SK-N-SH (cell line): ENCODE measurements around the gene PRLH. TPM values are rescaled to one million over a fixed set of nuclear protein-coding genes. Genes with fewer than 3 reads are reported as not detected.

Experiments
- CTCF ChIA-PET: fragments of 300-600, 350-600 bp; formaldehyde crosslinking; extraction: SDS; loops from one replicate; lab custom pipeline; 2021; lab: Yijun Ruan, JAX
- POLR2A ChIA-PET: fragments of 350-600 bp; sonication (Branson Sonifier 250); formaldehyde crosslinking; extraction: SDS; loops from one replicate; lab custom pipeline; 2020; ENCODE audit warnings: antibody characterized with exemption, inconsistent platforms; lab: Yijun Ruan, JAX
- DNase-seq: peaks from one replicate; pipeline ENCODE4 v3.0.0; 2012
- H2AFZ ChIP-seq: fragments of 200-600 bp; sonication (generic); 2 replicates; pipeline ENCODE4 v1.8.1; 2016; ENCODE audit warnings: antibody characterized with exemption, mild to moderate bottlenecking, low read depth
- H3F3A ChIP-seq: fragments of 200-600 bp; sonication (generic); replicated peaks from 2 replicates; pipeline ENCODE3; 2016; ENCODE audit warnings: antibody characterized with exemption, mild to moderate bottlenecking; ENCODE audit not compliant: insufficient read depth
- H3K27ac ChIP-seq, 2 experiments: fragments of 200-500 bp in 1 of 2; fragments of 200-600 bp in 1 of 2; sonication (Bioruptor generic) in 1 of 2; sonication (generic), shearing (Covaris generic) in 1 of 2; 2 replicates each; pipeline versions ENCODE4 v1.5.1 to v1.6.1; 2014 to 2016; ENCODE audit warnings: low read depth in 2 of 2, inconsistent platforms in 1 of 2, low read length in 1 of 2, mild to moderate bottlenecking in 1 of 2, mixed read lengths in 1 of 2
- H3K27me3 ChIP-seq: fragments of 200-600 bp; sonication (generic), shearing (Covaris generic); 2 replicates; pipeline ENCODE4 v1.6.1; 2016; ENCODE audit warnings: mixed run types; ENCODE audit not compliant: insufficient read depth
- H3K36me3 ChIP-seq, 2 experiments: fragments of 200-500 bp in 1 of 2; fragments of 200-600 bp in 1 of 2; sonication (Bioruptor generic) in 1 of 2; sonication (generic) in 1 of 2; replicated peaks in 1 of 2; 2 replicates each; pipeline versions ENCODE3 to v1.5.1; 2014 to 2016; ENCODE audit warnings: low read length in 1 of 2, mild to moderate bottlenecking in 1 of 2; ENCODE audit not compliant: insufficient read depth in 2 of 2, control insufficient read depth in 1 of 2
- H3K4me1 ChIP-seq, 2 experiments: fragments of 200-500 bp in 1 of 2; fragments of 200-600 bp in 1 of 2; sonication (Bioruptor generic) in 1 of 2; sonication (generic), shearing (Covaris generic) in 1 of 2; 2 replicates each; pipeline versions ENCODE4 v1.5.1 to v1.6.1; 2014 to 2016; ENCODE audit warnings: low read depth in 1 of 2, low read length in 1 of 2, mixed run types in 1 of 2; ENCODE audit not compliant: insufficient read depth in 2 of 2, control insufficient read depth in 1 of 2
- H3K4me2 ChIP-seq: fragments of 200-600 bp; sonication (generic), shearing (Covaris generic); 2 replicates; pipeline ENCODE4 v1.6.1; 2017; ENCODE audit warnings: mixed run types
- H3K4me3 ChIP-seq, 2 experiments: fragments of 200-500 bp in 1 of 2; fragments of 200-600 bp in 1 of 2; sonication (Bioruptor generic) in 1 of 2; sonication (generic), shearing (Covaris generic) in 1 of 2; 2 replicates each; pipeline versions ENCODE4 v1.5.1 to v1.8.1; 2014 to 2016; ENCODE audit warnings: low read depth in 2 of 2, inconsistent platforms in 1 of 2, low read length in 1 of 2, mild to moderate bottlenecking in 1 of 2, mixed read lengths in 1 of 2, moderate library complexity in 1 of 2
- H3K79me2 ChIP-seq: fragments of 200-600 bp; sonication (generic); 2 replicates; pipeline ENCODE4 v1.8.1; 2017; ENCODE audit warnings: mild to moderate bottlenecking; ENCODE audit not compliant: insufficient read depth
- H3K9ac ChIP-seq: fragments of 200-600 bp; sonication (generic); 2 replicates; pipeline ENCODE4 v1.6.1; 2017; ENCODE audit warnings: mixed run types
- H3K9me2 ChIP-seq: fragments of 200-600 bp; sonication (generic); 2 replicates; pipeline ENCODE4 v1.6.1; 2017; ENCODE audit warnings: mixed run types
- H3K9me3 ChIP-seq: fragments of 200-600 bp; sonication (generic); 2 replicates; pipeline ENCODE4 v1.6.1; 2017; ENCODE audit warnings: mixed run types, mild to moderate bottlenecking, moderate library complexity
- H4K20me1 ChIP-seq: fragments of 200-600 bp; sonication (generic); 2 replicates; pipeline ENCODE4 v1.6.1; 2017; ENCODE audit warnings: mild to moderate bottlenecking, mixed run types; ENCODE audit not compliant: insufficient read depth
- ELF1 ChIP-seq: IDR thresholded peaks from 2 replicates; pipeline ENCODE4 v1.4.0; 2012
- FOXJ3 ChIP-seq: sonication (generic); formaldehyde crosslinking; IDR thresholded peaks from 2 replicates; pipeline ENCODE4 v1.5.1; 2020; ENCODE audit warnings: mild to moderate bottlenecking, missing genetic modification reagents
- GATA2 ChIP-seq: sonication (generic); formaldehyde crosslinking; IDR thresholded peaks from 2 replicates; pipeline ENCODE4 v1.5.0; 2020; ENCODE audit warnings: mild to moderate bottlenecking, missing genetic modification reagents
- MEF2A ChIP-seq: IDR thresholded peaks from 2 replicates; pipeline ENCODE4 v1.4.0; 2012; ENCODE audit warnings: low read depth, borderline replicate concordance
- NFIC ChIP-seq: IDR thresholded peaks from 2 replicates; pipeline ENCODE4 v1.4.0; 2012; ENCODE audit warnings: borderline replicate concordance
- NRF1 ChIP-seq: IDR thresholded peaks from 2 replicates; pipeline ENCODE4 v1.6.1; 2012; ENCODE audit warnings: low read depth, mild to moderate bottlenecking, low read length
- POLR2AphosphoS5 ChIP-seq: IDR thresholded peaks from 2 replicates; pipeline ENCODE4 v1.6.1; 2012; ENCODE audit warnings: low read depth, low read length
- RAD21 ChIP-seq: IDR thresholded peaks from 2 replicates; pipeline ENCODE4 v1.6.1; 2012; ENCODE audit warnings: mild to moderate bottlenecking, low read length
- RXRA ChIP-seq: IDR thresholded peaks from 2 replicates; pipeline ENCODE4 v1.4.0; 2012; ENCODE audit warnings: low read depth, mild to moderate bottlenecking, borderline replicate concordance
- TCF12 ChIP-seq: IDR thresholded peaks from 2 replicates; pipeline ENCODE4 v1.4.0; 2012
- TEAD4 ChIP-seq: IDR thresholded peaks from 2 replicates; pipeline ENCODE4 v1.4.0; 2012; ENCODE audit warnings: mild to moderate bottlenecking, borderline replicate concordance; ENCODE audit not compliant: insufficient read depth
- YY1 ChIP-seq: IDR thresholded peaks from 2 replicates; pipeline ENCODE4 v1.4.0; 2012; ENCODE audit warnings: low read depth, mild to moderate bottlenecking
- WGBS: methylation state at CpG from one replicate; pipeline ENCODE4 v1.1.6; 2017; ENCODE audit warnings: low lambda C conversion rate; 5-methylcytosine and 5-hydroxymethylcytosine counted together
- polyA plus RNA-seq, 3 experiments: library from polyadenylated mRNA; depleted of rRNA; stranded (reverse); fragments of >200 nt; gene quantifications; 2 replicates each; pipeline ENCODE4 v1.2.3, GENCODE V29; 2012
- TF ChIP-seq, protein P1 (sequence below): fragments of 150-350 bp; IDR thresholded peaks from 2 replicates; pipeline ENCODE4 v1.6.1; 2016; ENCODE audit warnings: mild to moderate bottlenecking, low read depth, low read length
- TF ChIP-seq, protein P2 (sequence below): IDR thresholded peaks from 2 replicates; pipeline ENCODE4 v1.4.0; 2012; ENCODE audit warnings: low read depth, borderline replicate concordance
- TF ChIP-seq, protein P3 (sequence below): IDR thresholded peaks from 2 replicates; pipeline ENCODE4; 2012
- TF ChIP-seq, protein P4 (sequence below): IDR thresholded peaks from 2 replicates; pipeline ENCODE4 v1.4.0; 2012; ENCODE audit warnings: low read depth, borderline replicate concordance

Gene PRLH
- polyA plus RNA-seq, 1 of the 3 experiments (the other 2 are of a cell fraction), result not detected

DNA sequence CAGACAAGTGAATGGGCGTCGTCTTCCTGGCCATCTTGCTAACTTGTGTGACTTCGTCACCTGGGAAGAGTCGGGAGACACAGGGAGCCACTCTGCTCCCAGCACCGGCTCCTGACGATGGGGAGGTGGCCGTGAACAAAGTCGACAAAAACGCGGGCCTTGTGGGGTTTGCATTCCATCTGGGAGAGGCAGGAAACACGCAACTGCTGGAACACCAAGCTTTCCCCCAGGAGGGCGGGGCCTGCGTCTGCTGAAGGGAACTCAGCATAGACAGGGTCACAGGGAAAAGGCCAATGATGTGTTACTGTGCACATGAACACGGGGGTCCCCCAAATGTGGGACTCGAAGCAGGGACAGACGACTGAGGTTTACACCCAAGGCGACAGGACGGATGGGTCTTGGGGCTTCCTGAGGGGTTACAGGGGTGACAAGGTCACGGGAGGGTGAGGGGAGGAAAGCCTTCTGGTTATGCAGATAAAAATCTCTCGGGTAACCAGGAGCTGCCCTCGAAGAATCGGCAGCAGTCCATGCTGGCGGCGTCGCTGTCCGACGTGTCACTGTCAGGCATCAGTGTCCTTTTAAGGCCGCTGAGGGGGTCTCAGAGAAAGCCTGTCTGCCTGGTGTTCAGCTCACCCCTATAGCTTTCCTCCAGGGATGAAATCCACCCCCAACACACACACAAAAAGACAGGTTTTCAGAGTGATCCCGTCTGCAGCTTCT is 28.2 kb upstream of the PRLH start:
- Histone ChIP-seq H2AFZ (no peak overlapping the region), H4K20me1 (no peaks in the 10 kb centered on the region), H3K4me3 (no peak overlapping the region), H3K9ac (no peak overlapping the region), H3K36me3 (peaks cover 2 to 56% of the 10 kb centered on the region in 2 experiments), H3K9me3 (no peaks in the 10 kb centered on the region), H3K9me2 (no peaks in the 10 kb centered on the region), H3K4me2 (no peak overlapping the region), H3K27ac (no peak overlapping the region), H3F3A (peaks cover 8% of the 10 kb centered on the region), H3K27me3 (no peaks in the 10 kb centered on the region), H3K79me2 (no peaks in the 10 kb centered on the region), H3K4me1 (peaks cover 0 to 8% of the 10 kb centered on the region in 2 experiments; a peak in 1 of 4 replicates)
- ChIA-PET POLR2A (no interaction called here), CTCF (interaction anchor here (1.8 to 4.7 kb wide), 2 partner anchors 26 to 34 kb away, joined by 9 to 28 read pairs; no protein-coding TSS in a partner anchor)
- 87% methylated on average over 21 of the region's 29 CpGs for WGBS
- TF ChIP-seq POLR2AphosphoS5, result no peak; the same call in 1 of the 2 replicates
- no peak for TF ChIP-seq TCF12
- no peak for TF ChIP-seq NRF1
- no peak for TF ChIP-seq FOXJ3 (CRISPR knock-in tag)
- TF ChIP-seq RAD21, result no peak
- TF ChIP-seq MEF2A, result no peak
- no peak for TF ChIP-seq TEAD4
- TF ChIP-seq, protein P1, sequence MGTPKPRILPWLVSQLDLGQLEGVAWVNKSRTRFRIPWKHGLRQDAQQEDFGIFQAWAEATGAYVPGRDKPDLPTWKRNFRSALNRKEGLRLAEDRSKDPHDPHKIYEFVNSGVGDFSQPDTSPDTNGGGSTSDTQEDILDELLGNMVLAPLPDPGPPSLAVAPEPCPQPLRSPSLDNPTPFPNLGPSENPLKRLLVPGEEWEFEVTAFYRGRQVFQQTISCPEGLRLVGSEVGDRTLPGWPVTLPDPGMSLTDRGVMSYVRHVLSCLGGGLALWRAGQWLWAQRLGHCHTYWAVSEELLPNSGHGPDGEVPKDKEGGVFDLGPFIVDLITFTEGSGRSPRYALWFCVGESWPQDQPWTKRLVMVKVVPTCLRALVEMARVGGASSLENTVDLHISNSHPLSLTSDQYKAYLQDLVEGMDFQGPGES, result no peak
- TF ChIP-seq, protein P2, sequence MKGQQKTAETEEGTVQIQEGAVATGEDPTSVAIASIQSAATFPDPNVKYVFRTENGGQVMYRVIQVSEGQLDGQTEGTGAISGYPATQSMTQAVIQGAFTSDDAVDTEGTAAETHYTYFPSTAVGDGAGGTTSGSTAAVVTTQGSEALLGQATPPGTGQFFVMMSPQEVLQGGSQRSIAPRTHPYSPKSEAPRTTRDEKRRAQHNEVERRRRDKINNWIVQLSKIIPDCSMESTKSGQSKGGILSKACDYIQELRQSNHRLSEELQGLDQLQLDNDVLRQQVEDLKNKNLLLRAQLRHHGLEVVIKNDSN, result no peak
- TF ChIP-seq, protein P3, sequence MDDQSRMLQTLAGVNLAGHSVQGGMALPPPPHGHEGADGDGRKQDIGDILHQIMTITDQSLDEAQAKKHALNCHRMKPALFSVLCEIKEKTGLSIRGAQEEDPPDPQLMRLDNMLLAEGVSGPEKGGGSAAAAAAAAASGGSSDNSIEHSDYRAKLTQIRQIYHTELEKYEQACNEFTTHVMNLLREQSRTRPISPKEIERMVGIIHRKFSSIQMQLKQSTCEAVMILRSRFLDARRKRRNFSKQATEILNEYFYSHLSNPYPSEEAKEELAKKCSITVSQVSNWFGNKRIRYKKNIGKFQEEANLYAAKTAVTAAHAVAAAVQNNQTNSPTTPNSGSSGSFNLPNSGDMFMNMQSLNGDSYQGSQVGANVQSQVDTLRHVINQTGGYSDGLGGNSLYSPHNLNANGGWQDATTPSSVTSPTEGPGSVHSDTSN, result no peak
- TF ChIP-seq NFIC, result no peak
- TF ChIP-seq, protein P4, sequence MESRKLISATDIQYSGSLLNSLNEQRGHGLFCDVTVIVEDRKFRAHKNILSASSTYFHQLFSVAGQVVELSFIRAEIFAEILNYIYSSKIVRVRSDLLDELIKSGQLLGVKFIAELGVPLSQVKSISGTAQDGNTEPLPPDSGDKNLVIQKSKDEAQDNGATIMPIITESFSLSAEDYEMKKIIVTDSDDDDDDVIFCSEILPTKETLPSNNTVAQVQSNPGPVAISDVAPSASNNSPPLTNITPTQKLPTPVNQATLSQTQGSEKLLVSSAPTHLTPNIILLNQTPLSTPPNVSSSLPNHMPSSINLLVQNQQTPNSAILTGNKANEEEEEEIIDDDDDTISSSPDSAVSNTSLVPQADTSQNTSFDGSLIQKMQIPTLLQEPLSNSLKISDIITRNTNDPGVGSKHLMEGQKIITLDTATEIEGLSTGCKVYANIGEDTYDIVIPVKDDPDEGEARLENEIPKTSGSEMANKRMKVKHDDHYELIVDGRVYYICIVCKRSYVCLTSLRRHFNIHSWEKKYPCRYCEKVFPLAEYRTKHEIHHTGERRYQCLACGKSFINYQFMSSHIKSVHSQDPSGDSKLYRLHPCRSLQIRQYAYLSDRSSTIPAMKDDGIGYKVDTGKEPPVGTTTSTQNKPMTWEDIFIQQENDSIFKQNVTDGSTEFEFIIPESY, result no peak
- TF ChIP-seq GATA2 (CRISPR knock-in tag), result no peak
- no peak for TF ChIP-seq RXRA
- no peak for TF ChIP-seq YY1
- TF ChIP-seq ELF1, result no peak
- no peak for DNase-seq
